ENCODE results near the gene LYRM2. TPM values are rescaled to one million over a fixed set of nuclear protein-coding genes. Genes with fewer than 3 reads are reported as not detected.

The LYRM2 gene
- total RNA-seq, 2 experiments from 2014 or later, result 12.3 to 16.3 TPM

GRCh38 chr6:89536231-89536630, 102.3 kb downstream of the LYRM2 start:
- no peaks in the 10 kb centered on the region for H3K9me3 Mint-ChIP-seq
- no peak overlapping the region for H3K27ac ChIP-seq (ENCODE audit: low read depth in 1 of 2, low read length in 2 of 2)
- intact Hi-C loops (cut with DNase I, micrococcal nuclease), result no loop called here
- no peaks in the 10 kb centered on the region for H3K4me1 Mint-ChIP-seq (ENCODE audit: low read depth)
- no peak overlapping the region for H3K27ac Mint-ChIP-seq
- no peak overlapping the region for H3K4me3 ChIP-seq (ENCODE audit: low read length)
- ChIA-PET CTCF (no interaction called here), POLR2A (no interaction called here)
- no peak for DNase-seq
- no peak for TF ChIP-seq CTCF (IDR thresholded peaks at IDR 0.05)
- no peaks in the 10 kb centered on the region for H3K4me1 ChIP-seq (ENCODE audit: insufficient read depth, low read length)
- H3K9me3 ChIP-seq (ENCODE audit: control insufficient read depth in 1 of 2, insufficient read depth in 1 of 2, low read length in 2 of 2), result no peaks in the 10 kb centered on the region
- no peaks in the 10 kb centered on the region for H3K36me3 ChIP-seq (ENCODE audit: insufficient read depth, low read length)
- no peak for ATAC-seq (ENCODE audit: poor library complexity)
- H3K27me3 Mint-ChIP-seq, result no peaks in the 10 kb centered on the region
- no peaks in the 10 kb centered on the region for H3K27me3 ChIP-seq (ENCODE audit: control insufficient read depth in 1 of 2, insufficient read depth in 2 of 2, low read length in 2 of 2)
- H3K36me3 Mint-ChIP-seq (ENCODE audit: low read depth), result no peaks in the 10 kb centered on the region
- H3K4me3 Mint-ChIP-seq, result no peak overlapping the region

- Histone ChIP-seq H3K4me1 (ENCODE audit: insufficient read depth, low read length) (peaks cover 4% of the 10 kb centered on the region), H3K27me3 (ENCODE audit: control insufficient read depth in 1 of 2, insufficient read depth in 2 of 2, low read length in 2 of 2) (no peaks in the 10 kb centered on the region), H3K27ac (ENCODE audit: low read depth in 1 of 2, low read length in 2 of 2) (no peak overlapping the region), H3K9me3 (ENCODE audit: control insufficient read depth in 1 of 2, insufficient read depth in 1 of 2, low read length in 2 of 2) (no peaks in the 10 kb centered on the region), H3K36me3 (ENCODE audit: insufficient read depth, low read length) (no peaks in the 10 kb centered on the region), H3K4me3 (ENCODE audit: low read length) (no peak overlapping the region)
- ChIA-PET POLR2A (no interaction called here), CTCF (no interaction called here)
- Mint-ChIP-seq H3K4me1 (ENCODE audit: low read depth) (no peaks in the 10 kb centered on the region), H3K4me3 (no peak overlapping the region), H3K36me3 (ENCODE audit: low read depth) (no peaks in the 10 kb centered on the region), H3K9me3 (no peaks in the 10 kb centered on the region), H3K27me3 (no peaks in the 10 kb centered on the region), H3K27ac (no peak overlapping the region)
- TF ChIP-seq CTCF (IDR thresholded peaks at IDR 0.05), result no peak
- DNase-seq (no peak), ATAC-seq (ENCODE audit: poor library complexity) (no peak)
- intact Hi-C loops (cut with DNase I, micrococcal nuclease), result no loop called here
These were observed 107.6 kb downstream of the LYRM2 start for GRCh38 chr6:89530982-89531381.

- Histone ChIP-seq H3K9me3 (ENCODE audit: control insufficient read depth in 1 of 2, insufficient read depth in 1 of 2, low read length in 2 of 2) (no peaks in the 10 kb centered on the region), H3K4me1 (ENCODE audit: insufficient read depth, low read length) (peaks cover 4% of the 10 kb centered on the region), H3K27me3 (ENCODE audit: control insufficient read depth in 1 of 2, insufficient read depth in 2 of 2, low read length in 2 of 2) (no peaks in the 10 kb centered on the region), H3K4me3 (ENCODE audit: low read length) (no peak overlapping the region), H3K36me3 (ENCODE audit: insufficient read depth, low read length) (no peaks in the 10 kb centered on the region), H3K27ac (ENCODE audit: low read depth in 1 of 2, low read length in 2 of 2) (no peak overlapping the region)
- H3K27me3 Mint-ChIP-seq, result no peaks in the 10 kb centered on the region
- H3K27ac Mint-ChIP-seq, result no peak overlapping the region
- ATAC-seq (ENCODE audit: poor library complexity) (no peak), DNase-seq (no peak)
- no peak overlapping the region for H3K4me3 Mint-ChIP-seq
- ChIA-PET POLR2A (no interaction called here), CTCF (no interaction called here)
- H3K4me1 Mint-ChIP-seq (ENCODE audit: low read depth), result no peaks in the 10 kb centered on the region
- no peaks in the 10 kb centered on the region for H3K36me3 Mint-ChIP-seq (ENCODE audit: low read depth)
- no peak for TF ChIP-seq CTCF (IDR thresholded peaks at IDR 0.05)
- no peaks in the 10 kb centered on the region for H3K9me3 Mint-ChIP-seq
- intact Hi-C loops (cut with DNase I, micrococcal nuclease), result no loop called here
These were observed 109.7 kb downstream of the LYRM2 start for GRCh38 chr6:89528866-89529265.
